ENCODE measurements around the gene PDZD2.

Gene PDZD2

GRCh38 chr5:31702712-31703111 is 63.8 kb downstream of the PDZD2 start:
- no peak overlapping the region for H3K14ac ChIP-seq (ENCODE audit: low read length)
- no peak overlapping the region for H3K4me2 ChIP-seq (ENCODE audit: low read length)
- no peak overlapping the region for H3K4ac ChIP-seq (ENCODE audit: low read depth, low read length)
- no peak overlapping the region for H3K4me3 ChIP-seq (ENCODE audit: low read depth, low read length)
- no peak overlapping the region for H4K12ac ChIP-seq (ENCODE audit: low read depth, low read length)
- H2AK5ac ChIP-seq (ENCODE audit: low read length): no peak overlapping the region
- H3K79me2 ChIP-seq (ENCODE audit: control insufficient read depth, insufficient read depth, low read length, poor library complexity): no peaks in the 10 kb centered on the region
- peaks cover 0 to 2% of the 10 kb centered on the region in 2 experiments for H3K4me1 ChIP-seq (ENCODE audit: control insufficient read depth in 1 of 2, insufficient read depth in 2 of 2, low read length in 2 of 2)
- H3K36me3 ChIP-seq (ENCODE audit: control insufficient read depth in 1 of 2, insufficient read depth in 2 of 2, low read length in 2 of 2): no peaks in the 10 kb centered on the region
- no peak overlapping the region for H3K18ac ChIP-seq (ENCODE audit: low read length)
- H2BK120ac ChIP-seq (ENCODE audit: insufficient read depth, low read length, poor library complexity): no peak overlapping the region
- no peaks in the 10 kb centered on the region for H3K9me3 ChIP-seq (ENCODE audit: insufficient read depth, low read depth, low read length)
- no peak overlapping the region for H4K91ac ChIP-seq (ENCODE audit: low read depth, low read length)
- WGBS (ENCODE audit: extremely low coverage, insufficient coverage, insufficient read length): no CpG with 5 or more reads among the region's 2 CpGs
- H2AFZ ChIP-seq (ENCODE audit: insufficient read depth, low read length, poor library complexity): no peak overlapping the region
- H3K27ac ChIP-seq (ENCODE audit: low read depth, low read length): no peak overlapping the region
- no peak overlapping the region for H3K9ac ChIP-seq (ENCODE audit: low read length)
- no peak overlapping the region for H3K23ac ChIP-seq (ENCODE audit: low read length)
- no peak overlapping the region for H2BK5ac ChIP-seq (ENCODE audit: low read depth, low read length, poor library complexity)
- DNase-seq: no peak
- H3K79me1 ChIP-seq (ENCODE audit: low read length): no peaks in the 10 kb centered on the region
- no peak overlapping the region for H2BK12ac ChIP-seq (ENCODE audit: low read length)
- no peak overlapping the region for H4K8ac ChIP-seq (ENCODE audit: low read depth, low read length)
- no peaks in the 10 kb centered on the region for H3K27me3 ChIP-seq (ENCODE audit: insufficient read depth, low read length)

GRCh38 chr5:31703757-31704156 is 64.8 kb downstream of the PDZD2 start:
- H3K79me1 ChIP-seq (ENCODE audit: low read length): no peaks in the 10 kb centered on the region
- no peak overlapping the region for H3K4me2 ChIP-seq (ENCODE audit: low read length)
- no peak overlapping the region for H4K91ac ChIP-seq (ENCODE audit: low read depth, low read length)
- no peak overlapping the region for H2AFZ ChIP-seq (ENCODE audit: insufficient read depth, low read length, poor library complexity)
- H3K23ac ChIP-seq (ENCODE audit: low read length): no peak overlapping the region
- H3K4me3 ChIP-seq (ENCODE audit: low read depth, low read length): no peak overlapping the region
- no peak overlapping the region for H4K8ac ChIP-seq (ENCODE audit: low read depth, low read length)
- H3K27me3 ChIP-seq (ENCODE audit: insufficient read depth, low read length): no peaks in the 10 kb centered on the region
- no peaks in the 10 kb centered on the region for H3K79me2 ChIP-seq (ENCODE audit: control insufficient read depth, insufficient read depth, low read length, poor library complexity)
- H3K36me3 ChIP-seq (ENCODE audit: control insufficient read depth in 1 of 2, insufficient read depth in 2 of 2, low read length in 2 of 2): no peaks in the 10 kb centered on the region
- WGBS (ENCODE audit: extremely low coverage, insufficient coverage, insufficient read length): no CpG with 5 or more reads among the region's 1 CpG
- H3K4me1 ChIP-seq (ENCODE audit: control insufficient read depth in 1 of 2, insufficient read depth in 2 of 2, low read length in 2 of 2): peaks cover 0 to 2% of the 10 kb centered on the region in 2 experiments
- H3K14ac ChIP-seq (ENCODE audit: low read length): no peak overlapping the region
- H2AK5ac ChIP-seq (ENCODE audit: low read length): no peak overlapping the region
- no peak overlapping the region for H3K4ac ChIP-seq (ENCODE audit: low read depth, low read length)
- H3K27ac ChIP-seq (ENCODE audit: low read depth, low read length): no peak overlapping the region
- H3K9ac ChIP-seq (ENCODE audit: low read length): no peak overlapping the region
- H4K12ac ChIP-seq (ENCODE audit: low read depth, low read length): no peak overlapping the region
- H3K9me3 ChIP-seq (ENCODE audit: insufficient read depth, low read depth, low read length): no peaks in the 10 kb centered on the region
- H2BK5ac ChIP-seq (ENCODE audit: low read depth, low read length, poor library complexity): no peak overlapping the region
- H3K18ac ChIP-seq (ENCODE audit: low read length): no peak overlapping the region
- H2BK12ac ChIP-seq (ENCODE audit: low read length): no peak overlapping the region
- H2BK120ac ChIP-seq (ENCODE audit: insufficient read depth, low read length, poor library complexity): no peak overlapping the region
- no peak for DNase-seq

GRCh38 chr5:31706186-31706585 is 67.3 kb downstream of the PDZD2 start:
- no peak overlapping the region for H4K12ac ChIP-seq (ENCODE audit: low read depth, low read length)
- no peak overlapping the region for H3K18ac ChIP-seq (ENCODE audit: low read length)
- H2AFZ ChIP-seq (ENCODE audit: insufficient read depth, low read length, poor library complexity): no peak overlapping the region
- no peaks in the 10 kb centered on the region for H3K27me3 ChIP-seq (ENCODE audit: insufficient read depth, low read length)
- no peak overlapping the region for H3K4ac ChIP-seq (ENCODE audit: low read depth, low read length)
- no peak overlapping the region for H3K9ac ChIP-seq (ENCODE audit: low read length)
- H2BK5ac ChIP-seq (ENCODE audit: low read depth, low read length, poor library complexity): no peak overlapping the region
- no peak overlapping the region for H3K4me3 ChIP-seq (ENCODE audit: low read depth, low read length)
- no peak overlapping the region for H3K27ac ChIP-seq (ENCODE audit: low read depth, low read length)
- H3K4me1 ChIP-seq (ENCODE audit: control insufficient read depth in 1 of 2, insufficient read depth in 2 of 2, low read length in 2 of 2): peaks cover 0 to 2% of the 10 kb centered on the region in 2 experiments
- H2BK12ac ChIP-seq (ENCODE audit: low read length): no peak overlapping the region
- no peak overlapping the region for H2BK120ac ChIP-seq (ENCODE audit: insufficient read depth, low read length, poor library complexity)
- H3K23ac ChIP-seq (ENCODE audit: low read length): no peak overlapping the region
- H3K4me2 ChIP-seq (ENCODE audit: low read length): no peak overlapping the region
- H3K79me1 ChIP-seq (ENCODE audit: low read length): no peaks in the 10 kb centered on the region
- H3K9me3 ChIP-seq (ENCODE audit: insufficient read depth, low read depth, low read length): no peaks in the 10 kb centered on the region
- no peak overlapping the region for H4K91ac ChIP-seq (ENCODE audit: low read depth, low read length)
- H2AK5ac ChIP-seq (ENCODE audit: low read length): no peak overlapping the region
- no peaks in the 10 kb centered on the region for H3K36me3 ChIP-seq (ENCODE audit: control insufficient read depth in 1 of 2, insufficient read depth in 2 of 2, low read length in 2 of 2)
- no peaks in the 10 kb centered on the region for H3K79me2 ChIP-seq (ENCODE audit: control insufficient read depth, insufficient read depth, low read length, poor library complexity)
- H3K14ac ChIP-seq (ENCODE audit: low read length): no peak overlapping the region
- H4K8ac ChIP-seq (ENCODE audit: low read depth, low read length): no peak overlapping the region
- WGBS (ENCODE audit: extremely low coverage, insufficient coverage, insufficient read length): no CpG with 5 or more reads among the region's 4 CpGs
- DNase-seq: no peak

- Histone ChIP-seq H4K91ac (ENCODE audit: low read depth, low read length) (no peak overlapping the region), H4K8ac (ENCODE audit: low read depth, low read length) (no peak overlapping the region), H2AK5ac (ENCODE audit: low read length) (no peak overlapping the region), H3K18ac (ENCODE audit: low read length) (no peak overlapping the region), H3K36me3 (ENCODE audit: control insufficient read depth in 1 of 2, insufficient read depth in 2 of 2, low read length in 2 of 2) (no peaks in the 10 kb centered on the region), H3K23ac (ENCODE audit: low read length) (no peak overlapping the region), H3K27ac (ENCODE audit: low read depth, low read length) (no peak overlapping the region), H4K12ac (ENCODE audit: low read depth, low read length) (no peak overlapping the region), H3K4me2 (ENCODE audit: low read length) (no peak overlapping the region), H3K79me1 (ENCODE audit: low read length) (no peaks in the 10 kb centered on the region), H3K4ac (ENCODE audit: low read depth, low read length) (no peak overlapping the region), H2BK12ac (ENCODE audit: low read length) (no peak overlapping the region), H3K9me3 (ENCODE audit: insufficient read depth, low read depth, low read length) (no peaks in the 10 kb centered on the region), H2AFZ (ENCODE audit: insufficient read depth, low read length, poor library complexity) (no peak overlapping the region), H3K9ac (ENCODE audit: low read length) (no peak overlapping the region), H2BK120ac (ENCODE audit: insufficient read depth, low read length, poor library complexity) (no peak overlapping the region), H3K4me3 (ENCODE audit: low read depth, low read length) (no peak overlapping the region), H2BK5ac (ENCODE audit: low read depth, low read length, poor library complexity) (no peak overlapping the region), H3K79me2 (ENCODE audit: control insufficient read depth, insufficient read depth, low read length, poor library complexity) (no peaks in the 10 kb centered on the region), H3K14ac (ENCODE audit: low read length) (no peak overlapping the region), H3K4me1 (ENCODE audit: control insufficient read depth in 1 of 2, insufficient read depth in 2 of 2, low read length in 2 of 2) (peaks cover 3 to 5% of the 10 kb centered on the region in 2 experiments), H3K27me3 (ENCODE audit: insufficient read depth, low read length) (no peaks in the 10 kb centered on the region)
- WGBS (ENCODE audit: extremely low coverage, insufficient coverage, insufficient read length): no CpG with 5 or more reads among the region's 4 CpGs
- DNase-seq: no peak
Measured at GRCh38 chr5:31707329-31707728, 68.4 kb downstream of the PDZD2 start.
